ENCODE data around the gene POM121C. TPM values are rescaled to one million over a fixed set of nuclear protein-coding genes. Genes with fewer than 3 reads are reported as not detected.
"Not testable (repeated sequence)": the region's sequence is repeated elsewhere in the genome, so short reads cannot be mapped to it uniquely, and the experiment has no call there.

POM121C gene
- total and polyA plus RNA-seq, 2 donors (not counting 1 experiment from before 2014, with no cell fraction given) = 27.0 to 78.3 TPM

DNA sequence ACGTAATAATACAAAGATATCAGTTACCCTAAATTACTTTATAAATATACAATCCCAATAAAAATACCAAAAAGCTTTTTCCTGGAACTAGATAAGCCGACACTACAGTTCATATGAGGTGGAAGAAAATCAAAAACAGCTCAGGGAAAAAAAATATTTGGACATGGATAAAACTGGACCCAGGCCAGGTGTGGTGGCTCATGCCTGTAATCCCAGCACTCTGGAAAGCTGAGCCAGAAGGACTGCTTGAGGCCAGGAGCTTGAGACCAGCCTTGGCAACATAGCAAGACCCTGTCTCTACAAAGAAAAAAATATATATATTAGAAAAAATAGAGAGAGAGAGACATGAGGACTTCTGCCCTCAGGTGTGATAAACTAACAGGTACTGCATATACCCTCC lies 32.7 kb upstream of the POM121C start:
- H3K27ac Mint-ChIP-seq; H3K4me3 Mint-ChIP-seq; H3K9me3 Mint-ChIP-seq (ENCODE audit: insufficient read depth); H3K27ac ChIP-seq (ENCODE audit: low read length in 2 of 2); POLR2A ChIA-PET; H3K27me3 Mint-ChIP-seq; H4K20me1 ChIP-seq (ENCODE audit: control insufficient read depth, insufficient read depth, low read length, poor library complexity, severe bottlenecking); ATAC-seq (ENCODE audit: low read depth); H3K4me1 Mint-ChIP-seq; H3K4me1 ChIP-seq (ENCODE audit: control insufficient read depth in 2 of 2, insufficient read depth in 2 of 2, low read length in 2 of 2); H3K9me3 ChIP-seq (ENCODE audit: control extremely low read depth in 1 of 3, control insufficient read depth in 2 of 3, insufficient read depth in 1 of 3, low read length in 2 of 3); H2AFZ ChIP-seq (ENCODE audit: insufficient read depth, low read depth, low read length, poor library complexity, severe bottlenecking); H3K4me2 ChIP-seq (replicated peaks; ENCODE audit: low read depth, low read length, poor library complexity, severe bottlenecking); H3K27me3 ChIP-seq (replicated peaks in 1 of 4; ENCODE audit: control extremely low read depth in 1 of 4, control insufficient read depth in 3 of 4, insufficient read depth in 4 of 4, low read length in 3 of 4); H3K9ac ChIP-seq (ENCODE audit: low read length); intact Hi-C loops (cut with micrococcal nuclease); H3K4me3 ChIP-seq (ENCODE audit: control extremely low read depth in 1 of 5, extremely low read depth in 1 of 5, insufficient read depth in 1 of 5, low read depth in 2 of 5, low read length in 4 of 5); DNase-seq: not testable (repeated sequence)
- no CpG with 5 or more reads among the region's 2 CpGs for WGBS (ENCODE audit: insufficient coverage)
- Histone ChIP-seq H3K79me2 (ENCODE audit: control insufficient read depth, insufficient read depth, low read length) (peaks cover 18% of the 10 kb centered on the region), H3K36me3 (replicated peaks in 1 of 2; ENCODE audit: control extremely low read depth in 1 of 2, control insufficient read depth in 1 of 2, extremely low read depth in 1 of 2, insufficient read depth in 2 of 2, low read length in 1 of 2) (peaks cover 0 to 12% of the 10 kb centered on the region in 2 experiments)
- CTCF ChIA-PET = interaction anchor here (0.6 kb wide), 1 partner anchor 652 kb away, joined by 4 read pairs; no protein-coding TSS in a partner anchor

DNA sequence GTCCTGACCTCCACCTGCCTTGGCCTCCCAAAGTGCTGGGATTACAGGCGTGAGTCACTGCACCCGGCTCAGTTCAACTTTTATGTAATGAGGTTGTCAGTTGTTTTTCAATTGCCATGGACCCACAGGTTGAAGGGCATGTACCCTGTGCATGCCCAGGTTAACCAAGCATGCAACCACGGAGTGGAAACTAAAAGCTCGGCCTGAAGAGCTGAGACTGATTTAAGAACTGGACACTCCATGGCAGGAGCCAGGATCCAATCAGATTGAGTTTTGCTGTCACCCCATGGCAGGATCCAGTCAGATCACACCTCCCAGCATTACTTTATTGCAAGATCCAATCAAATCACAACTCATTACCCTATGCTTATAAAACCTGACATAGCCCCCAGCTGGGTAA lies 22.9 kb upstream of the POM121C start:
- H3K4me3 ChIP-seq (ENCODE audit: control extremely low read depth in 1 of 5, extremely low read depth in 1 of 5, insufficient read depth in 1 of 5, low read depth in 2 of 5, low read length in 4 of 5); DNase-seq; H3K4me3 Mint-ChIP-seq; ATAC-seq (ENCODE audit: low read depth); H3K4me1 Mint-ChIP-seq; H3K4me1 ChIP-seq (ENCODE audit: control insufficient read depth in 2 of 2, insufficient read depth in 2 of 2, low read length in 2 of 2); POLR2A ChIA-PET; H3K9me3 Mint-ChIP-seq (ENCODE audit: insufficient read depth); H3K4me2 ChIP-seq (replicated peaks; ENCODE audit: low read depth, low read length, poor library complexity, severe bottlenecking); H3K9ac ChIP-seq (ENCODE audit: low read length); H3K36me3 ChIP-seq (replicated peaks in 1 of 2; ENCODE audit: control extremely low read depth in 1 of 2, control insufficient read depth in 1 of 2, extremely low read depth in 1 of 2, insufficient read depth in 2 of 2, low read length in 1 of 2); H3K79me2 ChIP-seq (ENCODE audit: control insufficient read depth, insufficient read depth, low read length); H3K9me3 ChIP-seq (ENCODE audit: control extremely low read depth in 1 of 3, control insufficient read depth in 2 of 3, insufficient read depth in 1 of 3, low read length in 2 of 3); CTCF ChIA-PET; H3K27ac ChIP-seq (ENCODE audit: low read length in 2 of 2); H3K27me3 ChIP-seq (replicated peaks in 1 of 4; ENCODE audit: control extremely low read depth in 1 of 4, control insufficient read depth in 3 of 4, insufficient read depth in 4 of 4, low read length in 3 of 4); intact Hi-C loops (cut with micrococcal nuclease); H3K27ac Mint-ChIP-seq; H2AFZ ChIP-seq (ENCODE audit: insufficient read depth, low read depth, low read length, poor library complexity, severe bottlenecking); H4K20me1 ChIP-seq (ENCODE audit: control insufficient read depth, insufficient read depth, low read length, poor library complexity, severe bottlenecking); H3K27me3 Mint-ChIP-seq: not testable (repeated sequence)
- no CpG with 5 or more reads among the region's 4 CpGs for WGBS (ENCODE audit: insufficient coverage)

DNA sequence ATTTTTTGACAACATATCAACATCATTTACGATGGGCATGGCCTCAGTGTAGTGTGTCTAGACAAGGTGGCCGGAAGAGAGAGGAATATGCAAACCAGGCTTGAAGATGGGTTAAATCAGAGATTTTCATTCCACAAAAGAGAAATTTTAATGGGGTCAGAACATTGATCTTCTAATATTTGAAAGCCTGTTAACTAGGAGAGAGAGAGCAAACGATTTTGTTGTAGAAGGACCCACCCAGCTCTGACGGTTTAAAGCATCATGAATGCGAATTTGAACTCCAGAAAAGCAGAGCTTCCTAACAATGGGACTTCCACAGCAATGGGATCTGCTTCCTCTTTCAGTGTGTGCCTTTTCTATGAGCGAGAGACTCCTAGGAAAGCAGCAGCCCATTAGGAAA lies 5.9 kb upstream of the POM121C start, which contains the start of gene SPDYE5:
Gene SPDYE5 (plus strand): TSS at position 301 of the 400 bp plus-strand sequence. CDS start 1,728 bp downstream, outside the sequence.
- H3K4me3 ChIP-seq (ENCODE audit: control extremely low read depth in 1 of 5, extremely low read depth in 1 of 5, insufficient read depth in 1 of 5, low read depth in 2 of 5, low read length in 4 of 5); H3K4me2 ChIP-seq (replicated peaks; ENCODE audit: low read depth, low read length, poor library complexity, severe bottlenecking); H3K27me3 Mint-ChIP-seq; ATAC-seq (ENCODE audit: low read depth); H2AFZ ChIP-seq (ENCODE audit: insufficient read depth, low read depth, low read length, poor library complexity, severe bottlenecking); H3K79me2 ChIP-seq (ENCODE audit: control insufficient read depth, insufficient read depth, low read length); H3K36me3 ChIP-seq (replicated peaks in 1 of 2; ENCODE audit: control extremely low read depth in 1 of 2, control insufficient read depth in 1 of 2, extremely low read depth in 1 of 2, insufficient read depth in 2 of 2, low read length in 1 of 2); CTCF ChIA-PET; H3K4me3 Mint-ChIP-seq; intact Hi-C loops (cut with micrococcal nuclease); POLR2A ChIA-PET; H3K27ac Mint-ChIP-seq; H3K27ac ChIP-seq (ENCODE audit: low read length in 2 of 2); H3K27me3 ChIP-seq (replicated peaks in 1 of 4; ENCODE audit: control extremely low read depth in 1 of 4, control insufficient read depth in 3 of 4, insufficient read depth in 4 of 4, low read length in 3 of 4); H3K4me1 ChIP-seq (ENCODE audit: control insufficient read depth in 2 of 2, insufficient read depth in 2 of 2, low read length in 2 of 2); H3K9me3 ChIP-seq (ENCODE audit: control extremely low read depth in 1 of 3, control insufficient read depth in 2 of 3, insufficient read depth in 1 of 3, low read length in 2 of 3); H3K9me3 Mint-ChIP-seq (ENCODE audit: insufficient read depth); H4K20me1 ChIP-seq (ENCODE audit: control insufficient read depth, insufficient read depth, low read length, poor library complexity, severe bottlenecking); H3K9ac ChIP-seq (ENCODE audit: low read length); DNase-seq; H3K4me1 Mint-ChIP-seq: not testable (repeated sequence)
- no CpG with 5 or more reads among the region's 6 CpGs for WGBS (ENCODE audit: insufficient coverage)

DNA sequence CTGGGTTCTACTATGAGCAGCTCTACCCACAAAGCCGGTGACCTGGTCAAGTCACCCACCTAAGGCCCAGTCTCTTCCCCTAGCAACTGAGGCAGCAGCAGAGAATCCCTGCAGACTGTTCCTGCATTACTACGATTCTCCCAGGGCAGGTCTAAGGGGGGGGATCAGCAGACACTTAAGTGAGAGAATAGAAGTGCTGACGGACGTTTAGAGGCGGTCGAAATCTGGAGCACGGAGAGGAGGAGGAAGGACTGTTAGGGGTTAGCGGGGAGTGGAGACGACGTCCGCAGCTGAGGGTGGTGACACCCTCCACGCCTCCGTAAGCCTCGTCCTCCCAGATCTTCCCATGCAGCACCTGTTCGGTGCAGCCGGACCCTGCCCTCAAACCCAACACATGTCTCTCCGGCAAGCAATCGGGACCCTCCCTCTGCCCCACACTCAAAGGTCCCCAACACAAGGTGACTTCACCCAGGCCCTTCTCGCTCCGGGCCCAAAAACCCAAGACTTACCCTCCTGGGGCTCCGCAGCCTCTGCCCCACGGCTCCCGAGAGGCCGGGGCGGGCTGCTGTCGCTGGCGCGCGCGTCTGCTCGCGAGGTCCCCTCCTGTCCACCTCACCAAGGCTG lies 632 bp downstream of the POM121C start:
- H3K9me3 ChIP-seq (ENCODE audit: control extremely low read depth in 1 of 3, control insufficient read depth in 2 of 3, insufficient read depth in 1 of 3, low read length in 2 of 3); H3K4me1 ChIP-seq (ENCODE audit: control insufficient read depth in 2 of 2, insufficient read depth in 2 of 2, low read length in 2 of 2); ATAC-seq (ENCODE audit: low read depth); H3K27me3 ChIP-seq (replicated peaks in 1 of 4; ENCODE audit: control extremely low read depth in 1 of 4, control insufficient read depth in 3 of 4, insufficient read depth in 4 of 4, low read length in 3 of 4); H3K79me2 ChIP-seq (ENCODE audit: control insufficient read depth, insufficient read depth, low read length); H3K36me3 ChIP-seq (replicated peaks in 1 of 2; ENCODE audit: control extremely low read depth in 1 of 2, control insufficient read depth in 1 of 2, extremely low read depth in 1 of 2, insufficient read depth in 2 of 2, low read length in 1 of 2); H4K20me1 ChIP-seq (ENCODE audit: control insufficient read depth, insufficient read depth, low read length, poor library complexity, severe bottlenecking); H3K27me3 Mint-ChIP-seq; CTCF ChIA-PET; H3K9me3 Mint-ChIP-seq (ENCODE audit: insufficient read depth): not testable (repeated sequence)
- peak overlapping the region; percentile 76 for H3K27ac Mint-ChIP-seq
- peaks cover 12% of the 10 kb centered on the region for H3K4me1 Mint-ChIP-seq
- WGBS (ENCODE audit: insufficient coverage) = 0% methylated on average over 12 of the region's 32 CpGs
- H3K4me2 ChIP-seq (replicated peaks; ENCODE audit: low read depth, low read length, poor library complexity, severe bottlenecking) = peak overlapping the region; percentile 64
- intact Hi-C loops (cut with micrococcal nuclease) = loop anchor here (5.0 kb wide), 1 partner anchor 252 kb away; the partner anchor contains the start of gene HIP1
- H3K27ac ChIP-seq (ENCODE audit: low read length in 2 of 2) = peak overlapping the region in 1 of 2 donors; percentile 65
- peak overlapping the region; percentile 94 for H3K4me3 Mint-ChIP-seq
- H2AFZ ChIP-seq (ENCODE audit: insufficient read depth, low read depth, low read length, poor library complexity, severe bottlenecking) = peak overlapping the region; percentile 83
- peak overlapping the region; percentile 30 to 85 (median 77) for H3K4me3 ChIP-seq (ENCODE audit: control extremely low read depth in 1 of 5, extremely low read depth in 1 of 5, insufficient read depth in 1 of 5, low read depth in 2 of 5, low read length in 4 of 5)
- DNase-seq = peak; percentile 23
- peak overlapping the region; percentile 74 for H3K9ac ChIP-seq (ENCODE audit: low read length)
- POLR2A ChIA-PET = interaction anchor here (0.7 kb wide), 1 partner anchor 1036 kb away, joined by 4 read pairs; no protein-coding TSS in a partner anchor
